ENCODE measurements around the gene GSTM2.

Gene GSTM2

DNA sequence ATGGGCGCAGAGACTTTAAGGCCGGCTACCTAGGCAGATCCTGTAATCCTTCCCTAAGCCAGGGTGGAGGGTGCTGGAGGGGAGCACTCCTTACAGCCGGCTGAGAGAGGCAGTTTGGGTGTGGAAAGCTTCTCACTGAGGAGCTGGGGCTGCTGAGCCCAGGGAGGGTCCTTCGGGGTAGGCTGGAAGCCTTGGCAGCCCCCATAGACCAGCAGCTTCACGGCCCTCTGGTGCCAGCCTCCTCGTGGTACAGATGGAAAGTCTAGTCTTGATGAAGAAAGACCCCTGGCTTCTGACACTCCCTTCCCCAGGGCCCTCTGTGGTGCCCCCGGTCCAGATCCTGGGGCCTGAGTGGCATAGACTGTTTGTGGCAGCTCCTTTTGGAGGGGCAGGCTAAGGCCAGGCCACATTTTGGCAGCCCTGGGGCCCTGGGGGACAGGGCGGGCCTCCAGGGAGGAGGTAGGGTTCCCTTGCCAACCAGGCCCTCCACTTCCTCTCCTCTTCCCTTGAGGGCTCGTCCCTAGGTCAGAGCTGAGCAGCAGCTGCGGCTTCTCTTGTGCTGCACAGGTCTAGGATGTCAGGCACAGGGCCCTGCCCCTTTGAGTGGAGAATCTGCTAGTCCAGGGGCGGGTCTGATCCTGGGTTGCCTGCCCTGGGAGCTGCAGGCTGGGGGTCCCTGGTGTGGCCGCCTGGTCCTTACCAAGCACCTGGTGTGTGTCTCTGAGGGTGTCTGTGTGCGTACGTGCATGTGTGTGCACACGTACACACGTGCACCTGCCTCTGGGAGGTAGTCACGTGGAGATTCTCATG is 43.5 kb upstream of the GSTM2 start:
- peaks cover 29% of the 10 kb centered on the region for H3K36me3 ChIP-seq (ENCODE audit: control insufficient read depth, insufficient read depth, low read length)
- no peaks in the 10 kb centered on the region for H3K9me3 ChIP-seq (ENCODE audit: control insufficient read depth, insufficient read depth, low read length)
- H3K4me3 ChIP-seq (ENCODE audit: low read depth, low read length), result no peak overlapping the region
- peaks cover 6% of the 10 kb centered on the region for H3K4me1 ChIP-seq (ENCODE audit: control insufficient read depth, insufficient read depth, low read length)
- H3K9ac ChIP-seq (ENCODE audit: low read depth, low read length), result no peak overlapping the region
- H3K27me3 ChIP-seq (ENCODE audit: control insufficient read depth, insufficient read depth, low read length), result no peaks in the 10 kb centered on the region

DNA sequence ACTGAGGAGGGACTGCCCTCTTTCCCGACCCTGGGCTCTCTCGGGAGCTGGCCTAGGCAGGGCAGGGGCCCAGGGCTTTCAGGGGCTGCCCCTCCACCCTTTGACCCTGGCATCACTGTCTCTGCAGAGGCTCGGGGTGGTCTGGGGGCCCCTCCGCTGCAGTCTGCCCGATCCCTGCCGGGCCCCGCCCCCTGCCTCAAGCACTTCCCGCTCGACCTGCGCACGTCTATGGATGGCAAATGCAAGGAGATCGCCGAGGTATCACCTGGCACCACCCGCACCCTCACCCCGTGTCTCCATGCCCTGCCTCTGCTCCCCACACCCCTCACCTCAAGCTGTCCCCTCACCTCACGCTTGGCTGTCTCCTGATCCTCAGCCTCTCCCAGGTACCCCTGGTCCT is 42.7 kb upstream of the GSTM2 start:
- peaks cover 5% of the 10 kb centered on the region for H3K4me1 ChIP-seq (ENCODE audit: control insufficient read depth, insufficient read depth, low read length)
- peaks cover 37% of the 10 kb centered on the region for H3K36me3 ChIP-seq (ENCODE audit: control insufficient read depth, insufficient read depth, low read length)
- H3K9me3 ChIP-seq (ENCODE audit: control insufficient read depth, insufficient read depth, low read length), result no peaks in the 10 kb centered on the region
- H3K27me3 ChIP-seq (ENCODE audit: control insufficient read depth, insufficient read depth, low read length), result no peaks in the 10 kb centered on the region
- H3K4me3 ChIP-seq (ENCODE audit: low read depth, low read length), result no peak overlapping the region
- no peak overlapping the region for H3K9ac ChIP-seq (ENCODE audit: low read depth, low read length)

DNA sequence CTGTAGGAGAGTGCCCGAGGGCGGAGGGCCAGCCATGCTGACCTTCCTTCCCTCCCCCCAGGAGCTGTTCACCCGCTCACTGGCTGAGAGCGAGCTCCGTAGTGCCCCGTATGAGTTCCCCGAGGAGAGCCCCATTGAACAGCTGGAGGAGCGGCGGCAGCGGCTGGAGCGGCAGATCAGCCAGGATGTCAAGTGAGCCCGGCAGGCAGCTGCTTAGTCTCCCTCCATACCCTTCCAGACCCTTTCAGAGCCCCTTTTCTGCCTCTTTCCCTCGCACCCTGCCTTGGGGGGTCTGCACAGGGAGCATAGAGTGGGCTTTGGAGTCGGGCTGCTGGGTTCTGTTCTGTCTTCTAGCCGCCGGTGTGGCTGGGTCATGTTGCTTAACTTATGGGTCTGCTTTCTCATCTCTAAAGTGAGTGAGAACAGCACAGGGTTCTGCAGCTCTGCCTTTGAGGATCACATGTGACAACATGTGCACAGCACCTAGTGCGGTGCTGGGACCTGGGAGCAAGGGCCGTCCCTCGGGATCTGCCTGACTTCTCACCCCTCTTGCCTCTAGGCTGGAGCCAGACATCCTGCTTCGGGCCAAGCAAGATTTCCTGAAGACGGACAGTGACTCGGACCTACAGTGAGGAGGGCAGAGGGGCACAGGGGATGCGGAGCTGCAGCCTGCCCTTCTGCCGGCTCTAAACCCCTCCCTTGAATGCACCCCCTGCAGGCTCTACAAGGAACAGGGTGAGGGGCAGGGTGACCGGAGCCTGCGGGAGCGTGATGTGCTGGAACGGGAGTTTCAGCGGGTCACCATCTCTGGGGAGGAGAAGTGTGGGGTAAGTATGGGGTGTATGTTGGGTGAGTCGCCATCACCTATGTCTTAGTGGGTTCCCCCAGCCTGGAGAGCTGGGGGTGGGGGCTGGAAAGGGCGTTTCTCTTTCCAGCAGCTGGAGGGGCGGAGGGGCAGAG is 42.0 kb upstream of the GSTM2 start:
- Histone ChIP-seq H3K4me3 (ENCODE audit: low read depth, low read length) (no peak overlapping the region), H3K9ac (ENCODE audit: low read depth, low read length) (no peak overlapping the region), H3K9me3 (ENCODE audit: control insufficient read depth, insufficient read depth, low read length) (no peaks in the 10 kb centered on the region), H3K4me1 (ENCODE audit: control insufficient read depth, insufficient read depth, low read length) (peaks cover 5% of the 10 kb centered on the region), H3K36me3 (ENCODE audit: control insufficient read depth, insufficient read depth, low read length) (peaks cover 41% of the 10 kb centered on the region), H3K27me3 (ENCODE audit: control insufficient read depth, insufficient read depth, low read length) (no peaks in the 10 kb centered on the region)

GRCh38 chr1:109626682-109627408 is 41.0 kb upstream of the GSTM2 start:
- no peaks in the 10 kb centered on the region for H3K4me1 ChIP-seq (ENCODE audit: control insufficient read depth, insufficient read depth, low read length)
- no peak overlapping the region for H3K9ac ChIP-seq (ENCODE audit: low read depth, low read length)
- no peaks in the 10 kb centered on the region for H3K27me3 ChIP-seq (ENCODE audit: control insufficient read depth, insufficient read depth, low read length)
- peaks cover 50% of the 10 kb centered on the region for H3K36me3 ChIP-seq (ENCODE audit: control insufficient read depth, insufficient read depth, low read length)
- H3K4me3 ChIP-seq (ENCODE audit: low read depth, low read length), result no peak overlapping the region
- H3K9me3 ChIP-seq (ENCODE audit: control insufficient read depth, insufficient read depth, low read length), result no peaks in the 10 kb centered on the region

DNA sequence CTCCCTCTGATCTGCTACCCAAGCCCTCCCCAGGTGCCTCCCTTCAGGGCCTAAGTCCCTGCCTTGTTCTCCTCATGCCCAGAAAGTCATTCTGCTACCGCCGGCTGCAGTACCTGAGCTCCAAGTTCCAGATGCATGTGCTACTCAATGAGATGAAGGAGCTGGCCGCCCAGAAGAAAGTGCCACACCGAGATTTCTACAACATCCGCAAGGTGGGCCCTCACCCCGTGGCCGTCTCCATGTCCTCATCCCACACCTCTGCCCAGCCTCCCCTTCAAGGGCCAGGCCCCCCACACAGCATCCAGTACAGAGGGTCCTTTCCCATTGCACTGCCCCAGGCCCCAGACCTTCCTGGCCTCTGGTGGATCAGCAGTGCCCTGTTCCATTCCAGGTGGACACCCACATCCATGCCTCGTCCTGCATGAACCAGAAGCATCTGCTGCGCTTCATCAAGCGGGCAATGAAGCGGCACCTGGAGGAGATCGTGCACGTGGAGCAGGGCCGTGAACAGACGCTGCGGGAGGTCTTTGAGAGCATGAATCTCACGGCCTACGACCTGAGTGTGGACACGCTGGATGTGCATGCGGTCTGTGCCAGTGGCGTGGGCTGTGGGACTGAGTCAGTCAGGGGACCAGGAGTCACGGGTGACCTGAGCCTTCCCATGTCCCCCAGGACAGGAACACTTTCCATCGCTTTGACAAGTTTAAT is 40.0 kb upstream of the GSTM2 start:
- no peak overlapping the region for H3K9ac ChIP-seq (ENCODE audit: low read depth, low read length)
- H3K4me3 ChIP-seq (ENCODE audit: low read depth, low read length), result no peak overlapping the region
- no peaks in the 10 kb centered on the region for H3K27me3 ChIP-seq (ENCODE audit: control insufficient read depth, insufficient read depth, low read length)
- H3K4me1 ChIP-seq (ENCODE audit: control insufficient read depth, insufficient read depth, low read length), result no peaks in the 10 kb centered on the region
- H3K36me3 ChIP-seq (ENCODE audit: control insufficient read depth, insufficient read depth, low read length), result peaks cover 53% of the 10 kb centered on the region
- H3K9me3 ChIP-seq (ENCODE audit: control insufficient read depth, insufficient read depth, low read length), result no peaks in the 10 kb centered on the region

DNA sequence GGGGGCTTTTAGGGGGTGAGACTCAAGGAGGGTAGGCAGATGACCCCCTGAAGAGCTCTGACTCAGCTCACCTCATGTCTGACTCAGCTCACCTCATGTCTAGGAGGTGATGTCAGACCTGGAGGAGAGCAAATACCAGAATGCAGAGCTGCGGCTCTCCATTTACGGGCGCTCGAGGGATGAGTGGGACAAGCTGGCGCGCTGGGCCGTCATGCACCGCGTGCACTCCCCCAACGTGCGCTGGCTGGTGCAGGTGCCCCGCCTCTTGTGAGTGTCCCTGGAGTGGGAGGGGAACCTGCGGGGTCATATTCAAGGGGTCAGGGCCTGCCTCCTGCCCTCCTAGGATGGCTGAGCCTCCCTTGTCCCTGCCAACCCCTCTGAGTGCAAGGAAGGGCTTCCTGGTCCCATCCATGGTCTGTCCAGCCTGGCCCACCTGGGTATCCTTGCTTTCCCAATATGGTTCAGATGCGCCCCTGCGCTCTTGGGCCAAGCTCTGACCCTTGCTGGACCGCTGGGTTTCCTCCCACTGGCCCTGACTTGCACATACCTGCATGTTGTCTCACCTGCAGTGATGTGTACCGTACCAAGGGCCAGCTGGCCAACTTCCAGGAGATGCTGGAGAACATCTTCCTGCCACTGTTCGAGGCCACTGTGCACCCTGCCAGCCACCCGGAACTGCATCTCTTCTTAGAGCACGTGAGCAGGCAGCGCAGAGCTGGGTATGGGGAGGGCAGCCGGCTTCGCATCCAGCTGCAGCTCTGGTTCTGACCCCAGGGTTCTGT is 39.1 kb upstream of the GSTM2 start:
- Histone ChIP-seq H3K36me3 (ENCODE audit: control insufficient read depth, insufficient read depth, low read length) (peaks cover 53% of the 10 kb centered on the region), H3K9me3 (ENCODE audit: control insufficient read depth, insufficient read depth, low read length) (no peaks in the 10 kb centered on the region), H3K4me1 (ENCODE audit: control insufficient read depth, insufficient read depth, low read length) (no peaks in the 10 kb centered on the region), H3K4me3 (ENCODE audit: low read depth, low read length) (no peak overlapping the region), H3K9ac (ENCODE audit: low read depth, low read length) (no peak overlapping the region), H3K27me3 (ENCODE audit: control insufficient read depth, insufficient read depth, low read length) (no peaks in the 10 kb centered on the region)

DNA sequence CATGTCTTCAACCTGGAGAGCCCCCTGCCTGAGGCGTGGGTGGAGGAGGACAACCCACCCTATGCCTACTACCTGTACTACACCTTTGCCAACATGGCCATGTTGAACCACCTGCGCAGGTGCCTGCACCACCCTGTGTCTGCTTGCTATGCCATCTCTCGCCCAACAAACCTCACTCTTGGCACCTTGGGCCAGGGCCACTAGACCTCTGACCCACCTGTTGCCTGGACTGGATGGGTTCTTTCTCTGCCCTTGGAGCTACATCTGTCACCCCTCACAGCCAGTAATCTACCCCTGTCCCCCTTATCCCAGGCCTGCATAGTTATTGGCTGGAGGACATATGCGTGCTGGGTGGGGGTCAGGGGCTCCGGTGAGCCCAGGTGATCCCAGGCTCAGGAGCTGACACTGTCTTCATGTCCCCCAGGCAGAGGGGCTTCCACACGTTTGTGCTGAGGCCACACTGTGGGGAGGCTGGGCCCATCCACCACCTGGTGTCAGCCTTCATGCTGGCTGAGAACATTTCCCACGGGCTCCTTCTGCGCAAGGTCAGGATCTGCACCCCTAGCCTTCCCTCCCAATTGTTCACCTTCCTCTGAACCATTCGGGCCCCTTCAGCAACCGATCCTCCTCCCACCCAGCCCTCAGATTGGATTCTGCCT is 38.4 kb upstream of the GSTM2 start:
- Histone ChIP-seq H3K27me3 (ENCODE audit: control insufficient read depth, insufficient read depth, low read length) (no peaks in the 10 kb centered on the region), H3K9me3 (ENCODE audit: control insufficient read depth, insufficient read depth, low read length) (no peaks in the 10 kb centered on the region), H3K4me1 (ENCODE audit: control insufficient read depth, insufficient read depth, low read length) (no peaks in the 10 kb centered on the region), H3K9ac (ENCODE audit: low read depth, low read length) (no peak overlapping the region), H3K4me3 (ENCODE audit: low read depth, low read length) (no peak overlapping the region), H3K36me3 (ENCODE audit: control insufficient read depth, insufficient read depth, low read length) (peaks cover 53% of the 10 kb centered on the region)

DNA sequence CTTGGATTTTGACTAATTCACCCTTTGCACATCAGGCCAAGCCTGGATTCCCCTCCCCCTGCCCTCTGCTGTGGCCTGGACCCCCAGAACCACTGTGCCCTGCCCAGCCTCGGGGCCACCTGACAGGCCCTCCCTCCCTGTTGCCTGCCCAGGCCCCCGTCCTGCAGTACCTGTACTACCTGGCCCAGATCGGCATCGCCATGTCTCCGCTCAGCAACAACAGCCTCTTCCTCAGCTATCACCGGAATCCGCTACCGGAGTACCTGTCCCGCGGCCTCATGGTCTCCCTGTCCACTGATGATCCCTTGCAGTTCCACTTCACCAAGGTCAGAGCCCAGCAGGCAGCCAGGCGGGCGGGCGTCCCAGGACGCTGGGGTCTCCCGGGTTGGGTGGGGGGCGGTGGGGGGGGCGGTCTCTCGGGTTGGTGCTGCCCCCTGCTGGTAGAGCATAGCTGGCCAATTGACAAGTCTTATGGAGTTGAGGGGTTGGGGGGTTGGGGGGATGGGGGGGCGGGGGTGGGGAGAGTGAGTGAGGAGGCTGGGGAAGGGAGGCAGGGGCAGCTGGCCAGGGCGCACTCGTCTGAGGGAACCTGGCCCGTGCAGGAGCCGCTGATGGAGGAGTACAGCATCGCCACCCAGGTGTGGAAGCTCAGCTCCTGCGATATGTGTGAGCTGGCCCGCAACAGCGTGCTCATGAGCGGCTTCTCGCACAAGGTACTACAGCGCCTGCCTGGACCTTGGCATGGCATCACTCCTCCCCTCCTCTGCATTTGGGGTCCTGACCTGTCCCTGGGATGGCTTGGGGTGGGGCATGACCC is 37.6 kb upstream of the GSTM2 start:
- H3K4me3 ChIP-seq (ENCODE audit: low read depth, low read length), result no peak overlapping the region
- H3K9me3 ChIP-seq (ENCODE audit: control insufficient read depth, insufficient read depth, low read length), result no peaks in the 10 kb centered on the region
- H3K36me3 ChIP-seq (ENCODE audit: control insufficient read depth, insufficient read depth, low read length), result peaks cover 53% of the 10 kb centered on the region
- no peak overlapping the region for H3K9ac ChIP-seq (ENCODE audit: low read depth, low read length)
- no peaks in the 10 kb centered on the region for H3K4me1 ChIP-seq (ENCODE audit: control insufficient read depth, insufficient read depth, low read length)
- H3K27me3 ChIP-seq (ENCODE audit: control insufficient read depth, insufficient read depth, low read length), result no peaks in the 10 kb centered on the region

- H3K4me1 ChIP-seq (ENCODE audit: control insufficient read depth, insufficient read depth, low read length), result peaks cover 3% of the 10 kb centered on the region
- no peaks in the 10 kb centered on the region for H3K9me3 ChIP-seq (ENCODE audit: control insufficient read depth, insufficient read depth, low read length)
- H3K9ac ChIP-seq (ENCODE audit: low read depth, low read length), result no peak overlapping the region
- H3K4me3 ChIP-seq (ENCODE audit: low read depth, low read length), result no peak overlapping the region
- no peaks in the 10 kb centered on the region for H3K27me3 ChIP-seq (ENCODE audit: control insufficient read depth, insufficient read depth, low read length)
- peaks cover 53% of the 10 kb centered on the region for H3K36me3 ChIP-seq (ENCODE audit: control insufficient read depth, insufficient read depth, low read length)
Measured at GRCh38 chr1:109630898-109631512, 36.9 kb upstream of the GSTM2 start.
